H9 (cell line): ENCODE measurements around the gene LAYN. TPM values are rescaled to one million over a fixed set of nuclear protein-coding genes. Genes with fewer than 3 reads are reported as not detected.

Experiments used
- DNase-seq: peaks from one replicate; pipeline ENCODE4 v3.0.0-alpha.2; 2017
- H2AFZ ChIP-seq: one replicate; pipeline ENCODE4 v1.6.1; 2013; ENCODE audit warnings: mild to moderate bottlenecking, low read length, control low read depth, moderate library complexity
- H2AK5ac ChIP-seq: 2 replicates; pipeline ENCODE4 v1.6.1; 2013; ENCODE audit warnings: low read length, control low read depth, mixed read lengths; ENCODE audit not compliant: insufficient read length
- H2BK120ac ChIP-seq: one replicate; pipeline ENCODE4 v1.6.1; 2013; ENCODE audit warnings: low read depth, mild to moderate bottlenecking, low read length, control low read depth, inconsistent platforms; ENCODE audit not compliant: poor library complexity, severe bottlenecking
- H2BK12ac ChIP-seq: 2 replicates; pipeline ENCODE4 v1.6.1; 2013; ENCODE audit warnings: low read length, control low read depth, mixed read lengths, low read depth; ENCODE audit not compliant: insufficient read length
- H2BK15ac ChIP-seq: 2 replicates; pipeline ENCODE4 v1.6.1; 2013; ENCODE audit warnings: low read depth, low read length, control low read depth
- H2BK20ac ChIP-seq: one replicate; pipeline ENCODE4 v1.6.1; 2013; ENCODE audit warnings: low read depth, mild to moderate bottlenecking, low read length, control low read depth, inconsistent platforms; ENCODE audit not compliant: poor library complexity, severe bottlenecking
- H2BK5ac ChIP-seq: 2 replicates; pipeline ENCODE4 v1.6.1; 2013; ENCODE audit warnings: low read length, control low read depth, mixed read lengths; ENCODE audit not compliant: insufficient read length
- H3K14ac ChIP-seq: 2 replicates; pipeline ENCODE4 v1.6.1; 2013; ENCODE audit warnings: low read length, control low read depth; ENCODE audit not compliant: insufficient read depth
- H3K18ac ChIP-seq: 2 replicates; pipeline ENCODE4 v1.6.1; 2013; ENCODE audit warnings: low read depth, mild to moderate bottlenecking, mixed read lengths, low read length, control low read depth; ENCODE audit not compliant: insufficient read length
- H3K23ac ChIP-seq: 2 replicates; pipeline ENCODE4 v1.6.1; 2013; ENCODE audit warnings: low read length, control low read depth, mixed read lengths, low read depth; ENCODE audit not compliant: insufficient read length
- H3K23me2 ChIP-seq: 2 replicates; pipeline ENCODE4 v1.6.1; 2013; ENCODE audit warnings: low read depth, mild to moderate bottlenecking, mixed read lengths, low read length, control low read depth; ENCODE audit not compliant: insufficient read length, poor library complexity, severe bottlenecking
- H3K27ac ChIP-seq: 2 replicates; pipeline ENCODE4 v1.5.1; 2013; ENCODE audit warnings: low read length, control low read depth, mixed read lengths, low read depth; ENCODE audit not compliant: insufficient read length
- H3K27me3 ChIP-seq: 2 replicates; pipeline ENCODE4 v1.6.1; 2013; ENCODE audit warnings: low read length, control low read depth, inconsistent platforms; ENCODE audit not compliant: insufficient read depth
- H3K4ac ChIP-seq: 2 replicates; pipeline ENCODE4 v1.6.1; 2013; ENCODE audit warnings: low read depth, mild to moderate bottlenecking, control low read depth, inconsistent platforms, low read length, moderate library complexity
- H3K4me1 ChIP-seq: 2 replicates; pipeline ENCODE4 v1.6.1; 2013; ENCODE audit warnings: low read length, control low read depth, inconsistent platforms; ENCODE audit not compliant: insufficient read depth
- H3K4me2 ChIP-seq: 2 replicates; pipeline ENCODE4 v1.6.1; 2013; ENCODE audit warnings: low read length, control low read depth, mixed read lengths; ENCODE audit not compliant: insufficient read length, insufficient read depth
- H3K56ac ChIP-seq: 2 replicates; pipeline ENCODE4 v1.6.1; 2013; ENCODE audit warnings: low read depth, mild to moderate bottlenecking, mixed read lengths, low read length, control low read depth; ENCODE audit not compliant: insufficient read length
- H3K79me1 ChIP-seq: 2 replicates; pipeline ENCODE4 v1.6.1; 2013; ENCODE audit warnings: low read depth, mild to moderate bottlenecking, moderate library complexity, low read length, control low read depth, inconsistent platforms; ENCODE audit not compliant: insufficient read depth, poor library complexity, severe bottlenecking
- H3K79me2 ChIP-seq: 2 replicates; pipeline ENCODE4 v1.6.1; 2013; ENCODE audit warnings: low read length, control low read depth, inconsistent platforms; ENCODE audit not compliant: insufficient read depth
- H3K9ac ChIP-seq: 2 replicates; pipeline ENCODE4 v1.6.1; 2013; ENCODE audit warnings: low read length, control low read depth, mixed read lengths; ENCODE audit not compliant: insufficient read length; ENCODE audit errors: extremely low read depth
- H3K9me3 ChIP-seq: one replicate; pipeline ENCODE4 v1.6.1; 2013; ENCODE audit warnings: low read depth, low read length, inconsistent platforms; ENCODE audit not compliant: control insufficient read depth
- H3T11ph ChIP-seq: one replicate; pipeline ENCODE4 v1.6.1; 2013; ENCODE audit warnings: mild to moderate bottlenecking, low read length, control low read depth, inconsistent platforms
- H4K20me1 ChIP-seq: one replicate; pipeline ENCODE4 v1.6.1; 2013; ENCODE audit not compliant: control insufficient read depth, insufficient read length, insufficient read depth
- H4K5ac ChIP-seq: 2 replicates; pipeline ENCODE4 v1.6.1; 2013; ENCODE audit warnings: low read depth, mild to moderate bottlenecking, mixed read lengths, low read length, control low read depth; ENCODE audit not compliant: insufficient read length
- H4K8ac ChIP-seq: replicated peaks from 2 replicates; pipeline ENCODE4 v1.6.1; 2013; ENCODE audit warnings: low read length, control low read depth, mixed read lengths, low read depth; ENCODE audit not compliant: insufficient read length
- H4K91ac ChIP-seq: 2 replicates; pipeline ENCODE4 v1.6.1; 2013; ENCODE audit warnings: low read depth, mild to moderate bottlenecking, moderate library complexity, mixed read lengths, low read length, control low read depth; ENCODE audit not compliant: insufficient read length
- H3K27ac Mint-ChIP-seq, 3 experiments: 2 replicates in 2 of 3; 3 replicates in 1 of 3; pipeline ENCODE4 v1.8.0; 2020 to 2021; ENCODE audit warnings: mixed read lengths in 3 of 3, mild to moderate bottlenecking in 1 of 3, moderate library complexity in 1 of 3
- H3K27me3 Mint-ChIP-seq: 2 replicates; pipeline ENCODE4 v1.8.0; 2021; ENCODE audit warnings: low read depth, mild to moderate bottlenecking, moderate library complexity, mixed read lengths
- H3K36me3 Mint-ChIP-seq, 3 experiments: 2 replicates in 2 of 3; 3 replicates in 1 of 3; pipeline ENCODE4 v1.8.0; 2020 to 2021; ENCODE audit warnings: low read depth in 3 of 3, mixed read lengths in 3 of 3; ENCODE audit not compliant: insufficient read depth in 1 of 3
- H3K4me1 Mint-ChIP-seq, 2 experiments: 2 replicates each; pipeline ENCODE4 v1.8.0; 2020; ENCODE audit warnings: mixed read lengths in 2 of 2
- H3K4me3 Mint-ChIP-seq, 2 experiments: 2 replicates in 1 of 2; 3 replicates in 1 of 2; pipeline ENCODE4 v1.8.0; 2020 to 2021; ENCODE audit warnings: mild to moderate bottlenecking in 2 of 2, mixed read lengths in 2 of 2, moderate library complexity in 1 of 2
- H3K9me3 Mint-ChIP-seq, 2 experiments: 2 replicates in 1 of 2; 3 replicates in 1 of 2; pipeline ENCODE4 v1.8.0; 2020; ENCODE audit warnings: mild to moderate bottlenecking in 2 of 2, mixed read lengths in 2 of 2, moderate library complexity in 1 of 2
- CTCF ChIP-seq: fragments of 200-600 bp; sonication (generic); conservative IDR thresholded peaks from 3 replicates; pipeline ENCODE4 v1.8.0; 2021; ENCODE audit warnings: antibody characterized with exemption, mild to moderate bottlenecking
- WGBS: extraction: QIAGEN DNeasy Blood & Tissue Kit; methylation state at CpG from one replicate; pipeline ENCODE4 v1.1.7; 2013; ENCODE audit warnings: missing lambda C conversion rate, low lambda C conversion rate, mixed read lengths; ENCODE audit not compliant: insufficient read length; ENCODE audit errors: extremely low coverage; 5-methylcytosine and 5-hydroxymethylcytosine counted together
- total RNA-seq: library from RNA; stranded (reverse); gene quantifications from 2 replicates; pipeline ENCODE4 v1.2.1, GENCODE V29; 2021

The LAYN gene
- total RNA-seq, 1 experiment from 2014 or later: 3.1 TPM

GRCh38 chr11:111598148-111598547 lies 57.6 kb downstream of the LAYN start:
- H3T11ph ChIP-seq: no peak overlapping the region
- Mint-ChIP-seq H3K4me1 (peaks cover 7 to 13% of the 10 kb centered on the region in 2 experiments), H3K27me3 (peaks cover 22% of the 10 kb centered on the region), H3K36me3 (no peaks in the 10 kb centered on the region; a peak in 1 of 7 replicates), H3K9me3 (no peaks in the 10 kb centered on the region; a peak in 1 of 5 replicates), H3K27ac (no peak overlapping the region), H3K4me3 (no peak overlapping the region)
- no peaks in the 10 kb centered on the region for H3K27me3 ChIP-seq
- H3K4me2 ChIP-seq: no peak overlapping the region
- H3K14ac ChIP-seq: no peak overlapping the region
- no peak overlapping the region for H3K18ac ChIP-seq
- H4K8ac ChIP-seq: no peak overlapping the region
- H3K9me3 ChIP-seq: no peaks in the 10 kb centered on the region
- no peaks in the 10 kb centered on the region for H3K79me1 ChIP-seq
- H3K4ac ChIP-seq: no peak overlapping the region
- no peaks in the 10 kb centered on the region for H3K79me2 ChIP-seq
- H4K5ac ChIP-seq: no peak overlapping the region
- H2BK15ac ChIP-seq: no peak overlapping the region
- no peak overlapping the region for H3K9ac ChIP-seq
- H2AK5ac ChIP-seq: no peak overlapping the region
- H3K4me1 ChIP-seq: peaks cover under 1% of the 10 kb centered on the region; the same call in 1 of the 2 replicates
- H3K23ac ChIP-seq: no peak overlapping the region
- H2BK12ac ChIP-seq: no peak overlapping the region
- no peaks in the 10 kb centered on the region for H4K20me1 ChIP-seq
- no peak for DNase-seq
- no peak overlapping the region for H2BK120ac ChIP-seq
- no peak overlapping the region for H3K56ac ChIP-seq
- peaks cover 8% of the 10 kb centered on the region for H3K23me2 ChIP-seq
- H2BK20ac ChIP-seq: no peak overlapping the region
- no peak for TF ChIP-seq CTCF
- no peak overlapping the region for H2AFZ ChIP-seq
- WGBS: no CpG with 5 or more reads among the region's 1 CpG
- no peak overlapping the region for H4K91ac ChIP-seq
- no peak overlapping the region for H3K27ac ChIP-seq
- no peak overlapping the region for H2BK5ac ChIP-seq
